ENCODE results near the gene RMDN2. TPM values are rescaled to one million over a fixed set of nuclear protein-coding genes. Genes with fewer than 3 reads are reported as not detected.
A peak's percentile ranks its signal among the peaks of the same experiment; 100 is the strongest.
"Not testable (repeated sequence)": the region's sequence is repeated elsewhere in the genome, so short reads cannot be mapped to it uniquely, and the experiment has no call there.

RMDN2 gene
- total RNA-seq, 4 donors from 2014 or later: 12.5 to 19.2 (median 14.3) TPM

GRCh38 chr2:37987098-37987775 lies 62.1 kb downstream of the RMDN2 start:
- Histone ChIP-seq H3K36me3 (no peaks in the 10 kb centered on the region), H3K27ac (no peak overlapping the region), H3K4me1 (no peaks in the 10 kb centered on the region), H3K4me3 (no peak overlapping the region), H3K27me3 (no peaks in the 10 kb centered on the region), H3K9me3 (no peaks in the 10 kb centered on the region)
- intact Hi-C loops (cut with DNase I; ENCODE audit: low total_unique reads): no loop called here
- TF ChIP-seq POLR2A (IDR thresholded peaks at IDR 0.05): no peak
- TF ChIP-seq CTCF (IDR thresholded peaks at IDR 0.05): no peak
- no peak for DNase-seq

GRCh38 chr2:37992601-37993000 lies 67.5 kb downstream of the RMDN2 start:
- no peak overlapping the region for H3K4me3 ChIP-seq
- intact Hi-C loops (cut with DNase I; ENCODE audit: low total_unique reads): no loop called here
- H3K27me3 ChIP-seq: no peaks in the 10 kb centered on the region
- no peak overlapping the region for H3K27ac ChIP-seq
- DNase-seq: no peak
- no peaks in the 10 kb centered on the region for H3K36me3 ChIP-seq
- H3K9me3 ChIP-seq: no peaks in the 10 kb centered on the region
- TF ChIP-seq POLR2A (IDR thresholded peaks at IDR 0.05): no peak
- no peak for TF ChIP-seq CTCF (IDR thresholded peaks at IDR 0.05)
- no peaks in the 10 kb centered on the region for H3K4me1 ChIP-seq

- DNase-seq: no peak
- TF ChIP-seq CTCF (IDR thresholded peaks at IDR 0.05) (peak in 1 of 4 experiments; percentile 14), POLR2A (IDR thresholded peaks at IDR 0.05) (no peak)
- Histone ChIP-seq H3K27ac (no peak overlapping the region), H3K4me1 (no peaks in the 10 kb centered on the region), H3K4me3 (no peak overlapping the region), H3K9me3 (no peaks in the 10 kb centered on the region), H3K27me3 (no peaks in the 10 kb centered on the region), H3K36me3 (no peaks in the 10 kb centered on the region)
- intact Hi-C loops (cut with DNase I; ENCODE audit: low total_unique reads): no loop called here
Measured at GRCh38 chr2:37993143-37993542, 68.1 kb downstream of the RMDN2 start.

GRCh38 chr2:37997629-37998028 lies 72.5 kb downstream of the RMDN2 start:
- intact Hi-C loops (cut with DNase I; ENCODE audit: low total_unique reads): no loop called here
- peak overlapping the region; percentile 13 to 75 for H3K27ac ChIP-seq
- no peak for DNase-seq
- H3K4me1 ChIP-seq: no peaks in the 10 kb centered on the region
- TF ChIP-seq POLR2A (IDR thresholded peaks at IDR 0.05) (no peak), CTCF (IDR thresholded peaks at IDR 0.05) (no peak)
- H3K9me3 ChIP-seq: no peaks in the 10 kb centered on the region
- no peaks in the 10 kb centered on the region for H3K36me3 ChIP-seq
- H3K4me3 ChIP-seq: no peak overlapping the region
- no peaks in the 10 kb centered on the region for H3K27me3 ChIP-seq

GRCh38 chr2:38000485-38001222 lies 75.6 kb downstream of the RMDN2 start:
- H3K36me3 ChIP-seq: no peaks in the 10 kb centered on the region
- no peaks in the 10 kb centered on the region for H3K27me3 ChIP-seq
- TF ChIP-seq POLR2A (IDR thresholded peaks at IDR 0.05): no peak
- no peak for TF ChIP-seq CTCF (IDR thresholded peaks at IDR 0.05)
- no peak for DNase-seq
- intact Hi-C loops (cut with DNase I; ENCODE audit: low total_unique reads): no loop called here
- H3K27ac ChIP-seq: no peak overlapping the region
- H3K4me1 ChIP-seq: no peaks in the 10 kb centered on the region
- H3K9me3 ChIP-seq: no peaks in the 10 kb centered on the region
- no peak overlapping the region for H3K4me3 ChIP-seq

GRCh38 chr2:38010187-38010586 lies 85.1 kb downstream of the RMDN2 start:
- H3K27ac ChIP-seq; intact Hi-C loops (cut with DNase I; ENCODE audit: low total_unique reads); DNase-seq: not testable (repeated sequence)

More at GRCh38 chr2:38010187-38010586, 85.1 kb downstream of the RMDN2 start:
- not testable (repeated sequence) for H3K36me3 ChIP-seq, H3K4me1 ChIP-seq, H3K4me3 ChIP-seq, H3K9me3 ChIP-seq, H3K27me3 ChIP-seq

All from uterus (tissue), 4 donors.